ENCODE data around the gene CAND1.
"Not testable (repeated sequence)": the region's sequence is repeated elsewhere in the genome, so short reads cannot be mapped to it uniquely, and the experiment has no call there.

CAND1 gene

GRCh38 chr12:67284561-67284960 is 15.4 kb downstream of the CAND1 start:
- no peak for DNase-seq

GRCh38 chr12:67286257-67286656 is 17.1 kb downstream of the CAND1 start:
- DNase-seq, result no peak

GRCh38 chr12:67287311-67287710 is 18.2 kb downstream of the CAND1 start:
- no peak for DNase-seq

- no peak for DNase-seq
Observed at GRCh38 chr12:67288561-67288960, 19.4 kb downstream of the CAND1 start.

- no peak for DNase-seq
Observed at GRCh38 chr12:67290378-67290777, 21.2 kb downstream of the CAND1 start.

GRCh38 chr12:67299526-67299925 is 30.4 kb downstream of the CAND1 start:
- no peak for DNase-seq

GRCh38 chr12:67299926-67300325 is 30.8 kb downstream of the CAND1 start:
- no peak for DNase-seq

- DNase-seq, result no peak
Observed at GRCh38 chr12:67302162-67302561, 33.0 kb downstream of the CAND1 start.

- no peak for DNase-seq
Observed at GRCh38 chr12:67305544-67305943, 36.4 kb downstream of the CAND1 start.

- no peak for DNase-seq
Observed at GRCh38 chr12:67306712-67307111, 37.6 kb downstream of the CAND1 start.

GRCh38 chr12:67315661-67316060 is 46.5 kb downstream of the CAND1 start:
- DNase-seq, result no peak

GRCh38 chr12:67318786-67319185 is 49.6 kb downstream of the CAND1 start:
- DNase-seq, result no peak

- DNase-seq, result no peak
Observed at GRCh38 chr12:67319936-67320335, 50.8 kb downstream of the CAND1 start.

GRCh38 chr12:67320614-67321295 is 51.6 kb downstream of the CAND1 start:
- DNase-seq, result peak; percentile 8

- no peak for DNase-seq
Observed at GRCh38 chr12:67322580-67322979, 53.4 kb downstream of the CAND1 start.

- no peak for DNase-seq
Observed at GRCh38 chr12:67323007-67323406, 53.8 kb downstream of the CAND1 start.

- no peak for DNase-seq
Observed at GRCh38 chr12:67326637-67327036, 57.5 kb downstream of the CAND1 start.

GRCh38 chr12:67327466-67327865 is 58.3 kb downstream of the CAND1 start:
- no peak for DNase-seq

GRCh38 chr12:67331123-67331522 is 62.0 kb downstream of the CAND1 start:
- DNase-seq, result no peak

- no peak for DNase-seq
Observed at GRCh38 chr12:67331828-67332227, 62.7 kb downstream of the CAND1 start.

GRCh38 chr12:67333649-67334048 is 64.5 kb downstream of the CAND1 start:
- DNase-seq, result no peak

GRCh38 chr12:67338426-67338825 is 69.3 kb downstream of the CAND1 start:
- DNase-seq, result no peak

- no peak for DNase-seq
Observed at GRCh38 chr12:67339530-67339929, 70.4 kb downstream of the CAND1 start.

- DNase-seq, result not testable (repeated sequence)
Observed at GRCh38 chr12:67341086-67341485, 71.9 kb downstream of the CAND1 start.

GRCh38 chr12:67344979-67345710 is 76.0 kb downstream of the CAND1 start:
- no peak for DNase-seq

Measured in CD4-positive, alpha-beta T cell treated with Interleukin-10 for 1 hour (primary cell).